Activated naive CD4-positive, alpha-beta T cell treated with anti-CD3 and anti-CD28 coated beads, Interleukin-2, amount 10 ng/mL, durations not matched to agents 7 days and 5 days (primary cell): ENCODE measurements around the gene RNF10.
"Not testable (repeated sequence)": the region's sequence is repeated elsewhere in the genome, so short reads cannot be mapped to it uniquely, and the experiment has no call there.

Source experiments
- CTCF ChIA-PET: fragments of 350-600 bp; sonication (Branson Sonifier 250); formaldehyde crosslinking; loops from one replicate; lab custom pipeline; 2021; ENCODE audit warnings: antibody characterized with exemption; lab: Charles Lee
- DNase-seq: peaks from one replicate; pipeline ENCODE4 v3.0.0-alpha.2; 2020
- H3K27ac Mint-ChIP-seq: one replicate; pipeline ENCODE4 v1.8.0; 2021; ENCODE audit warnings: mild to moderate bottlenecking, moderate library complexity, mixed read lengths
- H3K27me3 Mint-ChIP-seq: one replicate; pipeline ENCODE4 v1.8.0; 2021; ENCODE audit warnings: mild to moderate bottlenecking, mixed read lengths
- H3K36me3 Mint-ChIP-seq: one replicate; pipeline ENCODE4 v1.8.0; 2021; ENCODE audit warnings: mixed read lengths
- H3K4me1 Mint-ChIP-seq: one replicate; pipeline ENCODE4 v1.8.0; 2021; ENCODE audit warnings: mixed read lengths
- H3K4me3 Mint-ChIP-seq: one replicate; pipeline ENCODE4 v1.8.0; 2021; ENCODE audit warnings: mild to moderate bottlenecking, moderate library complexity, mixed read lengths
- H3K9me3 Mint-ChIP-seq: one replicate; pipeline ENCODE4 v1.8.0; 2021; ENCODE audit warnings: mixed read lengths

RNF10 gene

GRCh38 chr12:120592121-120593049 lies 58.2 kb downstream of the RNF10 start:
- DNase-seq: no peak
- no peak overlapping the region for H3K27ac Mint-ChIP-seq
- no peaks in the 10 kb centered on the region for H3K36me3 Mint-ChIP-seq
- H3K4me1 Mint-ChIP-seq: no peaks in the 10 kb centered on the region
- H3K27me3 Mint-ChIP-seq: peaks cover 22% of the 10 kb centered on the region
- CTCF ChIA-PET: no interaction called here
- H3K9me3 Mint-ChIP-seq: no peaks in the 10 kb centered on the region
- H3K4me3 Mint-ChIP-seq: no peak overlapping the region

GRCh38 chr12:120596901-120597300 lies 62.7 kb downstream of the RNF10 start:
- no peak overlapping the region for H3K4me3 Mint-ChIP-seq
- no peak overlapping the region for H3K27ac Mint-ChIP-seq
- H3K4me1 Mint-ChIP-seq: no peaks in the 10 kb centered on the region
- no peak for DNase-seq
- H3K36me3 Mint-ChIP-seq: no peaks in the 10 kb centered on the region
- peaks cover 42% of the 10 kb centered on the region for H3K27me3 Mint-ChIP-seq
- no peaks in the 10 kb centered on the region for H3K9me3 Mint-ChIP-seq
- CTCF ChIA-PET: no interaction called here

DNA sequence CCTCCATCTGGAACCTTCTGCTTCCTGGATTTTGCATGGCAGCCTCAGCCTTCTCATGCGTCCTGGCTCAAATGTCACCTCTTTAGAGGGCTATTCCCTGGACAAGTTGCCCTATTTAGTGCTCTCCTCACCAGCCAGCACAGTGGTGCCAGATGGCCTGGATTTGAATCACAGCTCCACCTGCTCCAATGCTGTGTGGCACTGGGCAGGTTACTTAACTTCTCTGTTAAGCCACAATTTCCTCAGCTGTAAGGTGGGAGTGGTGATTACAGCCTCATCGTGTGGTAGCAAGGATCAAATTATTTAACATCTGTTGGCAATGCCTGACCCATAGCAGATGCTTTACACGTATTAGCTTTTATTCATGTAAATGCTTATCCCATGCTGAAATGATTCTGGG lies 63.7 kb downstream of the RNF10 start:
- no peak overlapping the region for H3K27ac Mint-ChIP-seq
- H3K9me3 Mint-ChIP-seq: no peaks in the 10 kb centered on the region
- H3K27me3 Mint-ChIP-seq: peaks cover 51% of the 10 kb centered on the region
- DNase-seq: no peak
- H3K36me3 Mint-ChIP-seq: no peaks in the 10 kb centered on the region
- CTCF ChIA-PET: interaction anchor here (0.7 kb wide), 1 partner anchor 8 kb away, joined by 3 read pairs; no protein-coding TSS in a partner anchor
- no peaks in the 10 kb centered on the region for H3K4me1 Mint-ChIP-seq
- H3K4me3 Mint-ChIP-seq: no peak overlapping the region

DNA sequence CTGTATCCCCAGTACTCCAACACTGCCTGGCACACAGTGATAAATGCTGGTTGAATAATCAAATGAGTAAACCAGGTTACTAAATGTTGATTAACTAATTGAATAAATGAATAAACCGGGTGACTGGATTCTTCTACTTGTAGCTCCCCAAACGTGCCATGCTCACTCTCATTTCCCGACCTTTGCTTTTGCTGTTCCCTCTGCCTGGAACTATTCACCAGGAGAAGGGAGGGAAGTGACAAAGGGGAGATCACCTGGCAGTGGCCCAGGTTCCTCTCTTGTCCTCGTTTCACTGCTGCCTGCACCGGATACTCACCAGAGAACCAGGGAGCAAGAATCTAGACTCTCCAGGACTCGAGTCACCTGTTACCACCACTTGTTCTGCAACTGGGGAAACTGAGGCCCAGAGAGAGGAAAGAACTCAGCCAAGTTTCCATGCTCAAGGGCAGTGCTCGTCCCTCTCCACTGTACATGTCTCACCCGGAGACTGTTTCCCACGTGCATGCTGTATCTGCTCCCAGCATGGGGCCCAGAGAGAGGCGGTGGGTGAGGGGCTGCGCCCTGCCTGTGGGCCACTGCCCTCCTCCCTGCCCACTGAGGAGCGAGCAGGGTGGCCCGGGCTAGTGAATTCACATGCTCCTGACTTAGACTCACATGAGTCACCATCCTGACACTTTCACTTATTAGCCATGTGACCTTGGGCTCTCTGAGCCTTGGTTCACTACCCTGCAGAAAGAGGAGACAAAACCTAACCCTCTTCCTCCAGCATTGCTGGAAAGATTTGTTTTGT lies 64.7 kb downstream of the RNF10 start:
- Mint-ChIP-seq H3K27me3 (peaks cover 52% of the 10 kb centered on the region), H3K9me3 (no peaks in the 10 kb centered on the region), H3K4me3 (no peak overlapping the region), H3K4me1 (no peaks in the 10 kb centered on the region), H3K36me3 (no peaks in the 10 kb centered on the region), H3K27ac (no peak overlapping the region)
- CTCF ChIA-PET: no interaction called here
- no peak for DNase-seq

DNA sequence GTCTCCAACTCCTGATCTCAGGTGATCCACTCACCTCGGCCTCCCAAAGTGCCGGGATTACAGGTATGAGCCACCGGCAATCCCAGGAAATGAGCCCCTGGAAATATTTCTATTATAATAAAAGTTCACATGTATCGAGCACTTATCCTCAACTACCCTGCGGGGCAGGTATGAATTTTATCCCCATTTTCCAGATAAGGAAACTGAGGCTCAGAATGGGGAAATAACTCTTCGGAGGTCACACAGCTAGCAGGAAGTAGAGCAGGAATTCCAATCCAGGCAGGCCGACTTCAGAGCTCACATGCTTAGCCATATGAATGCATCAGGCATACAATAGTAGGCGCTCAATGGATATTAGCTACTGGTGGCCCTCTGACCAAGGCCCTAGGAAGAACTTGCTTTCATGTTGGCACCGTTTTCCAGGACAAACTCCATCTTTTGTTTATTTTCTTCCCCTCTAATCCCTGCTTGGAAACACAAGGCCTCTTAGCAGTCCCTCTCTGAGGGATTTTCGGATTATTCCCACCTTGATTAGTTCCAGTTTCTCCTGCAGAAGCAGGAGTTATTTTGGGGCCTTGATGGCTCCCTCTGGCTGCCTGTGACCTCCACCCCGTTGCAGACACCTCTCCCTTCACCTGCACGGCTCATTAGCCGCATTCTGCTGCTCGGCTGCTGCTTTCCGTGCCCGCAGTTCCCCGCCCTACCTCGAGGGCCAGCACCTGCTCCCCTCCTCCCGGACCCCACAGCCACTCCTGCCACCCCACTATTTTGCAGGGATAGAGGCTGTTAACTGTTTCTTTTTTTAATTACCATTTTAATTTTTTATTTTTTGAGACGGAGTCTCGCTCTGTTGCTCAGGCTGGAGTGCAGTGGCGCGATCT lies 65.8 kb downstream of the RNF10 start:
- CTCF ChIA-PET: interaction anchor here (1.1 kb wide), 1 partner anchor 29 kb away, joined by 3 read pairs; no protein-coding TSS in a partner anchor
- H3K9me3 Mint-ChIP-seq: no peaks in the 10 kb centered on the region
- peaks cover 47% of the 10 kb centered on the region for H3K27me3 Mint-ChIP-seq

GRCh38 chr12:120602416-120602815 lies 68.3 kb downstream of the RNF10 start:
- H3K36me3 Mint-ChIP-seq, H3K4me1 Mint-ChIP-seq, H3K27ac Mint-ChIP-seq, H3K4me3 Mint-ChIP-seq, H3K9me3 Mint-ChIP-seq, DNase-seq: not testable (repeated sequence)
- H3K27me3 Mint-ChIP-seq: peaks cover 43% of the 10 kb centered on the region
- CTCF ChIA-PET: interaction anchor here (0.6 to 1.1 kb wide), 5 partner anchors 19 to 247 kb away, joined by 3 to 6 read pairs (median 3); no protein-coding TSS in a partner anchor

More for the DNA sequence above, 65.8 kb downstream of the RNF10 start:
- Mint-ChIP-seq H3K36me3 (no peaks in the 10 kb centered on the region), H3K27ac (no peak overlapping the region), H3K4me3 (no peak overlapping the region), H3K4me1 (no peaks in the 10 kb centered on the region)
- no peak for DNase-seq

- DNase-seq: no peak
- Mint-ChIP-seq H3K4me1 (no peaks in the 10 kb centered on the region), H3K27ac (no peak overlapping the region), H3K27me3 (peaks cover 19% of the 10 kb centered on the region), H3K9me3 (no peaks in the 10 kb centered on the region), H3K36me3 (no peaks in the 10 kb centered on the region), H3K4me3 (no peak overlapping the region)
- CTCF ChIA-PET: no interaction called here
These were observed 76.4 kb downstream of the RNF10 start for GRCh38 chr12:120610560-120610959.

DNA sequence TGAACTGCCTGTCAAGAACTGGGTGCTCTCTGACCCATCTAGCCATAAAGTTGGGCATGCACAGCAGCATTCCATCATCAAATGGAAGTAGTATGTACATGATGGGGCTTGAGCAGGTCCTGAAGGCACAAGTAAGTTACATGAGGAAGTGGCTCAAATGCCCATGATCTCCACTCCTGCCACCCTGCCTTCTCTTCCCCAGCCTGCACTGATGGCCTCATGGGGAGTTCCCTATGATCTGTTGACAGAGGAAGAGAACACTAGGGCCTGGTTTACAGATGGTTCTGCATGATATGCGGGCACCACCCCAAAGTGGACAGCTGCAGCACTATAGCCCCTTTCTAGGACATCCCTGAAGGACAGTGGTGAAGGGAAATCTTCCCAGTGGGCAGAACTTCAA lies 77.4 kb downstream of the RNF10 start:
- H3K4me1 Mint-ChIP-seq, CTCF ChIA-PET, H3K36me3 Mint-ChIP-seq, H3K4me3 Mint-ChIP-seq, DNase-seq, H3K27ac Mint-ChIP-seq, H3K9me3 Mint-ChIP-seq: not testable (repeated sequence)
- peaks cover 19% of the 10 kb centered on the region for H3K27me3 Mint-ChIP-seq

- H3K27ac Mint-ChIP-seq: no peak overlapping the region
- CTCF ChIA-PET: no interaction called here
- no peaks in the 10 kb centered on the region for H3K4me1 Mint-ChIP-seq
These were observed 80.7 kb downstream of the RNF10 start for GRCh38 chr12:120614848-120615247.

GRCh38 chr12:120617193-120617592 lies 83.0 kb downstream of the RNF10 start:
- CTCF ChIA-PET, H3K36me3 Mint-ChIP-seq, H3K27ac Mint-ChIP-seq, DNase-seq, H3K4me3 Mint-ChIP-seq, H3K9me3 Mint-ChIP-seq, H3K4me1 Mint-ChIP-seq: not testable (repeated sequence)
- peaks cover 47% of the 10 kb centered on the region for H3K27me3 Mint-ChIP-seq

More at GRCh38 chr12:120614848-120615247, 80.7 kb downstream of the RNF10 start:
- Mint-ChIP-seq H3K27me3 (peaks cover 44% of the 10 kb centered on the region), H3K9me3 (no peaks in the 10 kb centered on the region), H3K36me3 (no peaks in the 10 kb centered on the region), H3K4me3 (no peak overlapping the region)
- DNase-seq: no peak

- CTCF ChIA-PET, H3K36me3 Mint-ChIP-seq, H3K4me3 Mint-ChIP-seq, H3K4me1 Mint-ChIP-seq, H3K9me3 Mint-ChIP-seq, DNase-seq, H3K27ac Mint-ChIP-seq: not testable (repeated sequence)
- H3K27me3 Mint-ChIP-seq: peaks cover 48% of the 10 kb centered on the region
These were observed 83.6 kb downstream of the RNF10 start for GRCh38 chr12:120617767-120618166.

DNA sequence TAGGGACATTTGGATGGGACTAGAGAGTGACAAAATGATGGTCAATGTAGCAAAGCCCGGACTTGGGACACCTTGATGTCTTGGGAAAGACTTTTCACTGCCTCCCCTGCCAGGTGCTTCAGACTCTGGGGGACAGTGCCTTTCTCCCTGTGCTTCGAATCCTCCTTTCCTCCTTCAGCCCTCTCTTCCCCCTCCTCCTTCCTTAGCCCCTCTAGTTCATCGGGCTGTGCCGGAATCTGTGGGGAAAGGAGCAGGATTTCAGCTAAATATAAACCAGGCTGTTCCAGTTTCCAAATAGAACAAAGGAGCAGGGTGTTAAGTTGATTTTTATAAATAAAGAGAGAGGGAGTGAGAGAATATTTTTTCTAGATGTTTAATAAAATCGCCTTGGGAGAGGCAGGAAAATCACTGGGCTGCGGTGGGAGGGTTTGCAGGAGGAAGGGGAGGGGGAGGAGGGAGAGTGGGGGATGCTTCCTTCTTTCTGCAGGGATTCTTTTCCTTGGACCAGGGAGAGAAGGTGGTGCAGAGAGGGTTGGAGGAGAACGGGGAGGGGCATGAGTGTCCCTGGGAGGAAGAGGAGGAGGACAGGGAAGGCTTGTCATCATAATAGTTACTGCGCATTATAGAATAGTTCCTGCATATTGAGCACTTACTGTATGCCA lies 84.9 kb downstream of the RNF10 start:
- Mint-ChIP-seq H3K4me1 (no peaks in the 10 kb centered on the region), H3K4me3 (no peak overlapping the region), H3K9me3 (no peaks in the 10 kb centered on the region), H3K27me3 (peaks cover 43% of the 10 kb centered on the region), H3K36me3 (no peaks in the 10 kb centered on the region), H3K27ac (no peak overlapping the region)
- DNase-seq: no peak
- CTCF ChIA-PET: no interaction called here

- no peak for DNase-seq
- Mint-ChIP-seq H3K4me3 (no peak overlapping the region), H3K36me3 (no peaks in the 10 kb centered on the region), H3K27ac (no peak overlapping the region), H3K27me3 (peaks cover 40% of the 10 kb centered on the region), H3K9me3 (no peaks in the 10 kb centered on the region), H3K4me1 (no peaks in the 10 kb centered on the region)
- CTCF ChIA-PET: interaction anchor here (1.1 to 1.4 kb wide), 2 partner anchors 26 to 351 kb away, joined by 3 read pairs; no protein-coding TSS in a partner anchor
These were observed 86.5 kb downstream of the RNF10 start for GRCh38 chr12:120620624-120621023.
